CD4-positive, CD25-positive, alpha-beta regulatory T cell (primary cell): ENCODE data around the gene ADO. TPM values are rescaled to one million over a fixed set of nuclear protein-coding genes. Genes with fewer than 3 reads are reported as not detected.
A peak's percentile ranks its signal among the peaks of the same experiment; 100 is the strongest.

Experiments used
- ATAC-seq, 2 donors: fragments of 150-1000 bp; cut with Tn5 transposase; one replicate each; pipeline ENCODE4 v1.10.0; 2021; ENCODE audit warnings: low read depth in 2 of 2, moderate number of reproducible peaks in 2 of 2, moderate library complexity in 1 of 2
- DNase-seq, 3 donors: peaks; one replicate each; pipeline versions ENCODE4 v3.0.0 to v3.0.0-alpha.2; 2012 to 2022; ENCODE audit warnings: mixed read lengths in 1 of 3
- H3K27ac ChIP-seq: one replicate; pipeline ENCODE4 v1.7.0; 2013; ENCODE audit warnings: mild to moderate bottlenecking, low read length; ENCODE audit not compliant: insufficient read depth, poor library complexity, severe bottlenecking
- H3K27me3 ChIP-seq: one replicate; pipeline ENCODE4 v1.7.0; 2013; ENCODE audit warnings: low read length; ENCODE audit not compliant: control insufficient read depth, insufficient read depth
- H3K36me3 ChIP-seq: one replicate; pipeline ENCODE4 v1.7.0; 2013; ENCODE audit warnings: mild to moderate bottlenecking, low read length, moderate library complexity; ENCODE audit not compliant: control insufficient read depth, insufficient read depth
- H3K4me1 ChIP-seq: 2 replicates; pipeline ENCODE4 v1.7.0; 2013; ENCODE audit warnings: mild to moderate bottlenecking, low read length; ENCODE audit not compliant: insufficient read depth, control insufficient read depth, poor library complexity, severe bottlenecking
- H3K4me3 ChIP-seq: one replicate; pipeline ENCODE4 v1.7.0; 2013; ENCODE audit warnings: low read depth, mild to moderate bottlenecking, low read length, moderate library complexity
- H3K9me3 ChIP-seq, 2 experiments: 1 replicate in 1 of 2; 2 replicates in 1 of 2; pipeline ENCODE4 v1.7.0; 2013; ENCODE audit warnings: low read length in 2 of 2, mild to moderate bottlenecking in 1 of 2, moderate library complexity in 1 of 2; ENCODE audit not compliant: control insufficient read depth in 2 of 2
- H3K27ac Mint-ChIP-seq, 3 donors: one replicate each; pipeline ENCODE4 v1.8.0; 2020 to 2022; ENCODE audit warnings: mild to moderate bottlenecking in 3 of 3, mixed read lengths in 3 of 3, moderate library complexity in 2 of 3
- H3K27me3 Mint-ChIP-seq: one replicate; pipeline ENCODE4 v1.8.0; 2022; ENCODE audit warnings: mild to moderate bottlenecking, mixed read lengths
- H3K36me3 Mint-ChIP-seq: one replicate; pipeline ENCODE4 v1.8.0; 2020; ENCODE audit warnings: mixed read lengths
- H3K4me1 Mint-ChIP-seq, 4 donors: one replicate each; pipeline ENCODE4 v1.8.0; 2020 to 2022; ENCODE audit warnings: mixed read lengths in 4 of 4, mild to moderate bottlenecking in 1 of 4
- H3K4me3 Mint-ChIP-seq, 4 donors: one replicate each; pipeline ENCODE4 v1.8.0; 2020 to 2022; ENCODE audit warnings: mild to moderate bottlenecking in 4 of 4, mixed read lengths in 4 of 4, moderate library complexity in 3 of 4
- H3K9me3 Mint-ChIP-seq, 7 donors: one replicate each; pipeline ENCODE4 v1.8.0; 2020 to 2022; ENCODE audit warnings: mixed read lengths in 7 of 7, mild to moderate bottlenecking in 3 of 7, moderate library complexity in 2 of 7
- polyA plus RNA-seq, 4 donors: library from polyadenylated mRNA; unstranded; fragments of 300-500 nt; fragmentation: Illumina TruSeq; gene quantifications; one replicate each; pipeline ENCODE4 v1.2.3, GENCODE V29; 2021
- total RNA-seq: library from RNA; stranded (reverse); gene quantifications from one replicate; pipeline ENCODE4 v1.2.3, GENCODE V29; 2022

The ADO gene
- total and polyA plus RNA-seq, 5 donors from 2014 or later: 1.4 to 11.1 (median 2.7) TPM

DNA sequence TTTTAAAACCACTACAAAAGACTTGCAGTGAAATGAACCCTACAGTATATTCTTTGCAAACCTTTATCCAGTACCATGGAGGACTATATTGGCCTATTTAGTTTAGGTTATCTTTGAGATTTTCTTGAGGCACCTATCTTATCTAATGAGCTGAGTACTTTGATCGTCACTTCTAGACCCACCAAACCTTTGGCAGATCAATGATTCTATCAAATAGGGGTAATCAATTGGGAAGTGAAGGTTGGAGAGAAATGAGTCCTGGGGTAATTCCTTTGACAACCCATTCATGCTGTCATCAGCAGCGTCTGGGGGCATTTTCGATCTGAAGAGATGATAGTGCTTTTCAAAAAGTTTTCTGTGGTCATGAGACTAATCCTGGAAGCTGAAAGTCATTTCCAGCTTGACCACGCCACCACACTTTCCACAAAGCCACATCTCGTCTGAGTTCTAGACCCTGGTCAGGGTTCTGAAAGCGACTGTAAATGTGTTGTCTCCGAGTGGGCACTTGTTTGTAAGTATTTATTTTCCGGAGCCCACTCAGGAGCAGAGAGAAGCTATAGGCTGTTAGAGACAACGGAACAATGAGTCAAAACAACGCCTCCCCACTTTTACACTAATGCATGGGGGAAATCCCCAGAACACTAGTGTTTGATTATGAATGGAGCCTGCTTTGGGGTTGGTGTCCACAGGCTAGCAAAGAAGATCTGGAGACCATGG is 6.8 kb downstream of the ADO start:
- no peak overlapping the region for H3K27ac Mint-ChIP-seq
- peaks cover 23% of the 10 kb centered on the region for H3K27me3 Mint-ChIP-seq
- Histone ChIP-seq H3K9me3 (no peaks in the 10 kb centered on the region), H3K27ac (no peak overlapping the region), H3K4me3 (no peak overlapping the region), H3K4me1 (peaks cover 44% of the 10 kb centered on the region), H3K27me3 (peaks cover 4% of the 10 kb centered on the region), H3K36me3 (peaks cover 12% of the 10 kb centered on the region)
- ATAC-seq (no peak), DNase-seq (peak in 1 of 3 donors; percentile 39)
- peaks cover 43 to 81% (median 67%) of the 10 kb centered on the region in 4 donors for H3K4me1 Mint-ChIP-seq
- H3K4me3 Mint-ChIP-seq: peak overlapping the region in 1 of 4 donors; percentile 29
- H3K36me3 Mint-ChIP-seq: peaks cover 7% of the 10 kb centered on the region
- H3K9me3 Mint-ChIP-seq: peaks cover 0 to 1% (median 0%) of the 10 kb centered on the region in 7 donors

DNA sequence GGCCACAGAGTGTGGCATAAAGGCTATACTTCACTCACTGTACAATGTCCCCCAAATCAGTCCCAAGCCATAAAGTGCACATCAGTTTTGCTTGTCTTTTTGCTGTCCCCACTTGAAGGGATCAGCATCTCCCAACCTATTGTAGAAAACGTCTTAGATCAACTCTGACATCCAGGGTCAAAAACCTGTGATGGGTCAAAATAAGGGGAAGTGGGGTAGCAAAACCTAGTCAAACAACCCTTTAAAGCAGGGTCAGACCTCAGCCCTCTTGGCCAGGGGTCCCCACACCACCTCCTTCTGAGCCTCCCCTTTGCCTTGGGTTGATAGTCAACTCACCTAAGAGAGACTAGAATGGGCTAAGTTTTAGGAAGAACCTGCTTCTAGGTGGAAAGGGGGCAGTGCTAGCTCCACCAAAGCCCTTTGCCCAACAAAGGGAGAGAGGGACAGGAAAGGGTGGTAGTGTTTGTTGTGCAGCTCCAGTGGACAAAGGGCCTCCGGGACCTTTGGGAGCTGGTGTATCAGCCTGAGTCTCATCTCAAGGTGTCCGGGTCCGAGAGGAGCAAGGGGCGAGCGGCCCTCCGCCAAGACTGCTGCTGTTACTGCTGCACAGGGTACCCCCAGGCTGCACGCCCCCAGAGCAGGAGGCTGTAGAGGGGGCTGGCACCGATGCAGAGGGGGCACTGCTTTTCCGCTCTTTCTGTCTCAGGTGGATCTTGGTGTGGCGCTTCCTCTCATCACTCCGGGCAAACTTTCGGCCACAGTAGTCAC is 8.3 kb downstream of the ADO start:
- H3K36me3 Mint-ChIP-seq: no peaks in the 10 kb centered on the region
- H3K27ac Mint-ChIP-seq: peak overlapping the region in 2 of 3 donors; percentile 33 to 76
- peaks cover 37 to 73% (median 60%) of the 10 kb centered on the region in 4 donors for H3K4me1 Mint-ChIP-seq
- ATAC-seq (no peak), DNase-seq (no peak)
- H3K36me3 ChIP-seq: peaks cover 5% of the 10 kb centered on the region
- peak overlapping the region; percentile 17 to 67 (median 54) for H3K4me3 Mint-ChIP-seq
- H3K27ac ChIP-seq: no peak overlapping the region
- H3K27me3 ChIP-seq: peaks cover 4% of the 10 kb centered on the region
- peaks cover 0 to 1% (median 0%) of the 10 kb centered on the region in 7 donors for H3K9me3 Mint-ChIP-seq
- peaks cover 37% of the 10 kb centered on the region for H3K27me3 Mint-ChIP-seq
- H3K9me3 ChIP-seq: no peaks in the 10 kb centered on the region
- H3K4me3 ChIP-seq: no peak overlapping the region
- H3K4me1 ChIP-seq: peaks cover 40% of the 10 kb centered on the region

DNA sequence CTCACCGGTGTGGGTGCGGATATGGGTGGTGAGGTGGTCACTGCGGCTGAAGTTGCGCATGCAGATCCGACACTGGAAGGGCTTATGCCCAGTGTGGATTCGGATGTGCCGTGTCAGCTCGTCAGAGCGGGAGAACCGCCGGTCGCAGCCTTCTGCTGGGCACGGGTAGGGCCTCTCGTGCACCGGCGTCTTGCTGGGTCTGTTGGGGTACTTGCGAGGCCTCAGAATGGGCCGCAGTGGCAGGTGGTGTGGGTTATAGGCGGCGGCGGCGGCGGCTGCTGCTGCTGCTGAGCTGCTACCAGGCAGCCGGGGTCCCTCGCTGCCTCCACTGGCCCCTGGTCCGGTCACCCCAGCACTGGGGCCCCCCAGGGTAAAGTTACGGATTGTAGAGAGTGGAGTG is 8.9 kb downstream of the ADO start:
- H3K4me3 ChIP-seq: no peak overlapping the region
- H3K9me3 ChIP-seq: no peaks in the 10 kb centered on the region
- Mint-ChIP-seq H3K9me3 (peaks cover 0 to 1% (median 0%) of the 10 kb centered on the region in 7 donors), H3K27ac (peak overlapping the region in 2 of 3 donors; percentile 33 to 76), H3K36me3 (no peaks in the 10 kb centered on the region), H3K27me3 (peaks cover 42% of the 10 kb centered on the region), H3K4me1 (peaks cover 34 to 70% (median 56%) of the 10 kb centered on the region in 4 donors), H3K4me3 (peak overlapping the region; percentile 55 to 98 (median 88))
- peaks cover 4% of the 10 kb centered on the region for H3K27me3 ChIP-seq
- no peak overlapping the region for H3K27ac ChIP-seq
- peaks cover 4% of the 10 kb centered on the region for H3K36me3 ChIP-seq
- ATAC-seq (no peak), DNase-seq (no peak)
- peaks cover 43% of the 10 kb centered on the region for H3K4me1 ChIP-seq

DNA sequence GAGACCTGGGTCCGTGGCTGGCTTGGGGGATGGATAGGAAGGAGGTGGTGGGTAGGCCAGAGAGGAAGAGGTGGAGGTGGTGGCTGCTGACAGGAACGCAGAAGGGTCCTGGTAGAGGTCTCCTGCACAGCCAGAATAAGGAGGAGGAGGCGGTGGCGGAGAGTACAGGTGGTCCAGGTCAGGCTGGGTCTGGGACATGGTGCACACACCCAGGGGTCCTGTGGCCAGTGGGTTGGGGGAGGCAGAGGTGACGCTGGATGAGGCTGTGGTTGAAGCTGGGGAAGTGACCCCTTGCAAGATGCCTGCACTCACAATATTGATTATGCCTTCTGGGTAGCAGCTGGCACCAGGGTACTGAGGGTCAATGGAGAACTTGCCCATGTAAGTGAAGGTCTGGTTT is 9.5 kb downstream of the ADO start:
- Histone ChIP-seq H3K4me3 (no peak overlapping the region), H3K9me3 (no peaks in the 10 kb centered on the region), H3K4me1 (peaks cover 49% of the 10 kb centered on the region), H3K27me3 (peaks cover 4% of the 10 kb centered on the region), H3K36me3 (no peaks in the 10 kb centered on the region), H3K27ac (no peak overlapping the region)
- DNase-seq: no peak
- Mint-ChIP-seq H3K36me3 (no peaks in the 10 kb centered on the region), H3K27ac (peak overlapping the region in 2 of 3 donors; percentile 73 to 84), H3K27me3 (peaks cover 44% of the 10 kb centered on the region), H3K4me3 (peak overlapping the region; percentile 75 to 98 (median 88)), H3K9me3 (peaks cover 0 to 1% (median 0%) of the 10 kb centered on the region in 7 donors), H3K4me1 (peaks cover 31 to 67% (median 51%) of the 10 kb centered on the region in 4 donors)
- no peak for ATAC-seq

DNA sequence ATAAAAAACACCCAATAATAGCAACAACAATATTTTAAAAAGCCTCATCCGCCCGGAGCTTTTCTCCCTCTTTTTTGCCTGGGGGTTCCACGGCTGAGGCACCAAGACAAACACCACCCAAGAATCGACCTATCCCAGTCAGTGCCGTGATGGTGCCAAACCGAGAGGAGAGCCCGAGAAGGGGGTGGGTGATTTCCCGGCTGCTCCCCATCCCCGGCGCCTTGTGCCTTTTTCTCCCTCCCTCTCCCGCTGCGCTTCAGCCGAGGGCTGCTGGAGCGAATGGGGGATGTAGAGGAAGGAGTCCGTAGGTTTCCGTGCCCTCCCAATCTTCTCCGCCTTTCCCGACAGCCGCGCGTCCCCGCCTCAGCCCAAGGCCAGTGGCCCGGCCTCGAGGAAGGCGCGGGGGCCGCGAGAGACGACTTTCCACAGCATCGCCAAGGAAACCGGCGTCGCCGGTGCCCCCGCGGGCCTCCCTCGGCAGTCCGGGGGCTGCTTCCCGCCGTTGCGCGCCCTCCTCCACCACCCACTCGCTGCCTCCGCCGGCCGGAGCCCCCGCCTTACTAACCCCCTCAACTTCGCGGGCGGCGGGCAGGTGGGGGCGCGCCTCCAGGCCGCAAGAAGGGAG is 10.3 kb downstream of the ADO start:
- no peaks in the 10 kb centered on the region for H3K36me3 Mint-ChIP-seq
- Histone ChIP-seq H3K27ac (no peak overlapping the region), H3K4me3 (no peak overlapping the region), H3K36me3 (no peaks in the 10 kb centered on the region), H3K27me3 (peaks cover 12% of the 10 kb centered on the region), H3K9me3 (no peaks in the 10 kb centered on the region), H3K4me1 (peaks cover 51% of the 10 kb centered on the region)
- peaks cover 30 to 67% (median 49%) of the 10 kb centered on the region in 4 donors for H3K4me1 Mint-ChIP-seq
- DNase-seq (peak in 1 of 3 donors; percentile 27), ATAC-seq (no peak)
- H3K9me3 Mint-ChIP-seq: peaks cover 0 to 1% (median 0%) of the 10 kb centered on the region in 7 donors
- H3K4me3 Mint-ChIP-seq: peak overlapping the region; percentile 81 to 98 (median 96)
- peak overlapping the region in 1 of 3 donors; percentile 57 for H3K27ac Mint-ChIP-seq
- peaks cover 53% of the 10 kb centered on the region for H3K27me3 Mint-ChIP-seq

DNA sequence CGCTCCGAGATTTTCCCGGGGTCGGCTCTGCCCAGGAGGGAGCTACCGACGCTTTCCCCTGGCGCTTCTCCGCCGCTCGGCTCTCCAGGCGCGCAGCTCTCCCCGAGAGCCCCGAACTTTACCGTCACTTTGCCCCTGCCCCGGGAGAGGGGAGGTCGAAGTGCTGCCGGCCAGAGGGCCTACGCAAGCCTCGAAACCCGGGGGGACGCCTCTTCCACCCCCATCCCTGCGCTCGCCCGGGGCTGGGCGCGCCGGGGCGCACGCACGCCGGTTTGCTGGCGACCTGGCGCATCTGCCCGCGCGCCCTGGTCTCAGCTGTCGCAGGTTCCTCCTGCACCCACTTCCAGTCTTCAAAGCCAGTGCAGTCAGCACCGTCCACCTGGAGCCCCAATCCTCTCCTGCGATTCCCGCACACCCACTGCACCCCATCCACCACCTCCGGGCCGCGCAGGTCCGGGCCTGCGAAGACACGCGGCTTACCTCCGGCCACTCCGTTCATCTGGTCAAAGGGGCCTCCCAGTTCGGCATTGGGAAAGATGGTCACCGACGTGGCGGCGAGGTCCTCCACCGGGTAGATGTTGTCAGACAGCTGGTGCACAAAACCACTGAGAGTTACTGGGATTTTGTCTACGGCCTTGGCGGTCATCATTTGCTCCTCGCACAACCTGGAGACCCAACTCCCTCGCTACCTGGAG is 11.0 kb downstream of the ADO start:
- Mint-ChIP-seq H3K27ac (peak overlapping the region in 2 of 3 donors; percentile 94 to 95), H3K4me3 (peak overlapping the region; percentile 95 to 98 (median 96)), H3K9me3 (peaks cover 0 to 1% (median 0%) of the 10 kb centered on the region in 7 donors), H3K36me3 (no peaks in the 10 kb centered on the region), H3K27me3 (peaks cover 60% of the 10 kb centered on the region), H3K4me1 (peaks cover 24 to 62% (median 43%) of the 10 kb centered on the region in 4 donors)
- no peaks in the 10 kb centered on the region for H3K36me3 ChIP-seq
- peak overlapping the region; percentile 94 for H3K4me3 ChIP-seq
- peaks cover 51% of the 10 kb centered on the region for H3K4me1 ChIP-seq
- DNase-seq (peak in 2 of 3 donors; percentile 37 to 44), ATAC-seq (no peak)
- H3K27ac ChIP-seq: no peak overlapping the region
- peaks cover 19% of the 10 kb centered on the region for H3K27me3 ChIP-seq
- H3K9me3 ChIP-seq: no peaks in the 10 kb centered on the region

DNA sequence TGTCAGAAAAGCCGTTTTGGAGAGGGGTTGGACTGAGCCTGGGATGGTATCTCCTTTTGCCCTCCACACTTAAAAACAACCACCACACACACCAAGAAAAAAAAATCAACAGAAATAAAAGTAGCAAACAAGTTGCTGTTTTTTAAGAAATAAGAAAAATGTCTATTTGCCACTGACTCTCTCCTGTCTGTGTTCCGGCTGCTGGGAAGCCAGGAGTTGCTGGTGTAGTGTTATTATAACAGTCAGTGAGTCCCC is 11.5 kb downstream of the ADO start:
- Mint-ChIP-seq H3K4me1 (peaks cover 19 to 58% (median 38%) of the 10 kb centered on the region in 4 donors), H3K27me3 (peaks cover 64% of the 10 kb centered on the region), H3K27ac (peak overlapping the region; percentile 91 to 95 (median 94)), H3K9me3 (peaks cover 0 to 1% (median 0%) of the 10 kb centered on the region in 7 donors), H3K4me3 (peak overlapping the region; percentile 95 to 98 (median 96)), H3K36me3 (no peaks in the 10 kb centered on the region)
- Histone ChIP-seq H3K4me1 (peaks cover 51% of the 10 kb centered on the region), H3K27me3 (peaks cover 23% of the 10 kb centered on the region), H3K4me3 (peak overlapping the region; percentile 94), H3K9me3 (no peaks in the 10 kb centered on the region), H3K27ac (no peak overlapping the region), H3K36me3 (no peaks in the 10 kb centered on the region)
- no peak for ATAC-seq
- no peak for DNase-seq
